Activated CD8-positive, alpha-beta memory T cell treated with anti-CD3 and anti-CD28 coated beads, Interleukin-2, amount 10 ng/mL, durations not matched to agents 7 days and 5 days (primary cell): ENCODE measurements around the gene CLNK. TPM values are rescaled to one million over a fixed set of nuclear protein-coding genes. Genes with fewer than 3 reads are reported as not detected.

Source experiments
- ATAC-seq: fragments of 150-1000 bp; cut with Tn5 transposase; one replicate; pipeline ENCODE4 v1.10.0; 2021; ENCODE audit warnings: moderate library complexity
- CTCF ChIA-PET: fragments of 350-600 bp; sonication (Branson Sonifier 250); formaldehyde crosslinking; loops from one replicate; lab custom pipeline; 2021; ENCODE audit warnings: antibody characterized with exemption; lab: Charles Lee
- DNase-seq: peaks from one replicate; pipeline ENCODE4 v3.0.0-alpha.2; 2020
- H3K27ac Mint-ChIP-seq: one replicate; pipeline ENCODE4 v1.8.0; 2021; ENCODE audit warnings: mild to moderate bottlenecking, mixed read lengths
- H3K27me3 Mint-ChIP-seq: one replicate; pipeline ENCODE4 v1.8.0; 2021; ENCODE audit warnings: mixed read lengths
- H3K36me3 Mint-ChIP-seq: one replicate; pipeline ENCODE4 v1.8.0; 2021; ENCODE audit warnings: mild to moderate bottlenecking, mixed read lengths
- H3K4me1 Mint-ChIP-seq: one replicate; pipeline ENCODE4 v1.8.0; 2021; ENCODE audit warnings: mixed read lengths
- H3K4me3 Mint-ChIP-seq: one replicate; pipeline ENCODE4 v1.8.0; 2021; ENCODE audit warnings: mild to moderate bottlenecking, moderate library complexity, mixed read lengths
- H3K9me3 Mint-ChIP-seq: one replicate; pipeline ENCODE4 v1.8.0; 2022; ENCODE audit warnings: low read depth, mixed read lengths
- total RNA-seq, 2 experiments: library from RNA; stranded (reverse); gene quantifications; one replicate each; pipeline ENCODE4 v1.2.3, GENCODE V29; 2021

The CLNK gene
- total RNA-seq, 2 experiments from 2014 or later, result 0.18 to 0.61 TPM

- no peak for ATAC-seq
Observed at GRCh38 chr4:10694151-10694827, 9.7 kb upstream of the CLNK start.

DNA sequence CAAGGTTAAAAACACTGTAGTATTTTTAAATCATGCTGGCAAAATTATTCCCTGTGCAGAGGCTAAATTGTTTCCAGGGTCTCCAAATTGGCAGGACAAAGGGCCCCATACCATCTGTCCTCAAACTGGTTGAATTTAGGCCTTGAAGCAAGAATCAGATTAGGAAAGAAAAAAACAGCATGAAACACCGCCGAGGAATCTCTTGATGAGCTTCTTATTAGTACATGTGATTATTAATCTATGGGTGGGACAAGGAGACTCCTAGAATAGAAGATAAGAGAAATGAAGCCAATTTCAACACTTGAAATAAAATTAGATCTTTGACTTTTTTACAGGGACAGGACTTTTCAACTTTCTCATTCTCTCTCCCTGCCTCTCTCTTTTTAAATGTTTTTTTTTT lies 7.1 kb upstream of the CLNK start:
- Mint-ChIP-seq H3K4me1 (no peaks in the 10 kb centered on the region), H3K36me3 (no peaks in the 10 kb centered on the region), H3K4me3 (no peak overlapping the region), H3K27me3 (no peaks in the 10 kb centered on the region), H3K27ac (no peak overlapping the region), H3K9me3 (no peaks in the 10 kb centered on the region)
- no peak for ATAC-seq
- no peak for DNase-seq
- CTCF ChIA-PET, result no interaction called here

More at GRCh38 chr4:10694151-10694827, 9.7 kb upstream of the CLNK start:
- H3K4me1 Mint-ChIP-seq, result no peaks in the 10 kb centered on the region
- no peaks in the 10 kb centered on the region for H3K27me3 Mint-ChIP-seq
- H3K27ac Mint-ChIP-seq, result no peak overlapping the region
- no peak for DNase-seq
- H3K4me3 Mint-ChIP-seq, result no peak overlapping the region
- H3K36me3 Mint-ChIP-seq, result no peaks in the 10 kb centered on the region
- CTCF ChIA-PET, result no interaction called here
- no peaks in the 10 kb centered on the region for H3K9me3 Mint-ChIP-seq

DNA sequence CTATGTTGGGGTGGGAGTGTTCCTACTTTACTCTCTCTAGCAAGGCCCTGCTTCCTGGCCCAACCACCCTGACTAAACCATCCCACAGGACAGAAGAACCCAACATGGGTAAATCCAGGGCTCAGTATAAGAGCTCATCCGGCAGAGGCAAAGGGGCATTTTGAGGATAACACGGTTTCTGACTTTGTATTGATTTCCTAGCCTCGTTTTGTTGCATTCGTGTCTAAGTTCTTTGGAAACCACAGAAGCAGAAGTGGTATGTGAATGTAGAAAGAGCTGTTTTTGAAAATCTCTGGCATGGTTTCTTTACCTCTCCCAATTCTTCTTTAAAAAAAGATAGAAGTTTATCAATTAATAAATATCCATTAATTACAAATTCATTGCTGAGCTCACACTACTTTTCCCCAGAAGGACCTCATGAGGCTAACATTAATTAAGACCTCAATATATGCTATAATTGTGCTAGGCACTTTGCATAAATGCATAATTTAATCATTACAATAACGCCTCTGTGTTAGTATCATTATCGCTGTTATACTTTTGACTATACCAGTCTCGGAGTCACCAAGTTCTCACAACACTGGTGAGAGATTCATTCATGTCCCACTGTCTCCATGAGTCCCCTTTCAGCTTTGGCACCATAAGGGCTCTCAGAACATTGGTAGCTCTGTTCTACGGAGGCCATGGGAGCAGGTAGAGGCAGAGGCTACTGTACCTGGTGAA lies 5.8 kb upstream of the CLNK start:
- H3K27me3 Mint-ChIP-seq, result no peaks in the 10 kb centered on the region
- CTCF ChIA-PET, result no interaction called here
- no peak overlapping the region for H3K27ac Mint-ChIP-seq
- no peaks in the 10 kb centered on the region for H3K36me3 Mint-ChIP-seq
- no peak overlapping the region for H3K4me3 Mint-ChIP-seq
- no peaks in the 10 kb centered on the region for H3K9me3 Mint-ChIP-seq
- ATAC-seq, result no peak
- no peak for DNase-seq
- H3K4me1 Mint-ChIP-seq, result no peaks in the 10 kb centered on the region

DNA sequence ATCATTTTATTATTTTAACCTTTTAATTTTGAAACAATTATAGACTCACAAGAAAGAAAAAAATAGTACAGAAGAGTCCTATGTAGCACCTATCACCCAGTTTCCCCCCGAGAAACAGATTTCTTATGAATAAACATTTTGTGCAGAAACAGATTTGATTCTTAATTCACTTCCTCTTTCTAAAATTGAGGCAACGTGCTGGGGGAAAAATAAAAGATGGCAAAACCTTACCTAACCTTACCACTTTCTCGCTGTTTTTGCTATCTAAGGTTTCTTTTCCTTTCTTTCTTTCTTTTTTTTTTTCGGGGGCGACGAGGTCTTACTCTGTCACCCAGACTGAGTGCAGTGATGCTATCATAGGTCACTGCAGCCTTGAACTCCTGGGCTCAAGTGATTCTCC lies 4.3 kb upstream of the CLNK start:
- Mint-ChIP-seq H3K9me3 (no peaks in the 10 kb centered on the region), H3K27ac (no peak overlapping the region), H3K36me3 (no peaks in the 10 kb centered on the region), H3K4me3 (no peak overlapping the region), H3K27me3 (no peaks in the 10 kb centered on the region), H3K4me1 (peaks cover 5% of the 10 kb centered on the region)
- CTCF ChIA-PET, result no interaction called here
- DNase-seq, result no peak
- no peak for ATAC-seq

GRCh38 chr4:10688022-10688421 lies 3.5 kb upstream of the CLNK start:
- no peak for ATAC-seq
- CTCF ChIA-PET, result no interaction called here
- Mint-ChIP-seq H3K4me3 (no peak overlapping the region), H3K4me1 (peaks cover 5% of the 10 kb centered on the region), H3K36me3 (no peaks in the 10 kb centered on the region), H3K27me3 (no peaks in the 10 kb centered on the region), H3K9me3 (no peaks in the 10 kb centered on the region), H3K27ac (no peak overlapping the region)
- DNase-seq, result no peak

DNA sequence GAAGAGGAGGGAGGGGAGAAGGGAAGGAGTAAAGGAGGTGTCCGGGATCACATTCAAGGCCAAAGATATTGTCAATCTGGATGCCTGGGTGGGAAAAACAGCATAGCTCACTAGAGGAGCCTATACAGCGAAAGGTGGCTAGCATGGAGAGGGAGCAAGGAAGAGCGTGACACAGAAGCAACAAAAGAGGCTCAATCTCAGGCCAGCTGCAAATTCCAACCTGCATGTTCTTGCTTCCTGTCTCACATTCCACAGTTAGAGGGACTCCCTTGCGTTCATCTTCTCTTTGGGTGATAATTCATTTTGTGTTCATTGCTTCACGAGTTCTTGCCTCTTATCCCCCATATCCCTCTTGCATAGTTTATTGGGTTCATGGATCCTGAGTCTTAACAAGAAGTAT lies 3.0 kb upstream of the CLNK start:
- DNase-seq, result no peak
- ATAC-seq, result no peak
- Mint-ChIP-seq H3K9me3 (no peaks in the 10 kb centered on the region), H3K27me3 (no peaks in the 10 kb centered on the region), H3K4me1 (peaks cover 5% of the 10 kb centered on the region), H3K36me3 (no peaks in the 10 kb centered on the region), H3K27ac (no peak overlapping the region), H3K4me3 (no peak overlapping the region)
- CTCF ChIA-PET, result no interaction called here

DNA sequence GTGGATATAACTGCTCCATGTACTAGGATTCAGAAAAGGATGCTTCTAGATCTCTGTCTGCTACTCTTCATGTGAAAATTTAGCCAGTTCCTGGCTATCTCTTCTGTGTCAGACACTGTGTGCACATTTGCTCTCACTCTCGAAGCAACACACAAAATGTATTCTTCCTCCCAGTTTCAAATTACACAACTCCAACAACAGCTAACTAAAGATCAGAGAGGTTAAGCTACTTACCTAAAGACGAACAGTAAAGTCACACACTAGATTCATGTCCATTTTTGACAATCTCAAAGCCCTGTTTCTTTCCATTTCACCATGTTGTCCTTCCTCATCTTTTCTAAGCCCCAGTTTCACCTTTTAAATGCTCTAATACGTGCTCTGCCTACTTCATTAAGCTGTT lies 2.2 kb downstream of the CLNK start:
- CTCF ChIA-PET, result no interaction called here
- no peak overlapping the region for H3K4me3 Mint-ChIP-seq
- H3K36me3 Mint-ChIP-seq, result no peaks in the 10 kb centered on the region
- ATAC-seq, result no peak
- H3K9me3 Mint-ChIP-seq, result peaks cover 4% of the 10 kb centered on the region
- DNase-seq, result no peak
- H3K27ac Mint-ChIP-seq, result no peak overlapping the region
- H3K27me3 Mint-ChIP-seq, result no peaks in the 10 kb centered on the region
- peaks cover 5% of the 10 kb centered on the region for H3K4me1 Mint-ChIP-seq

- Mint-ChIP-seq H3K27ac (no peak overlapping the region), H3K9me3 (peaks cover 4% of the 10 kb centered on the region), H3K27me3 (no peaks in the 10 kb centered on the region), H3K4me1 (peaks cover 11% of the 10 kb centered on the region), H3K36me3 (no peaks in the 10 kb centered on the region), H3K4me3 (no peak overlapping the region)
- CTCF ChIA-PET, result no interaction called here
- ATAC-seq (no peak), DNase-seq (no peak)
Observed at GRCh38 chr4:10677796-10678497, 6.6 kb downstream of the CLNK start.

- CTCF ChIA-PET, result no interaction called here
Observed at GRCh38 chr4:10673817-10674369, 10.7 kb downstream of the CLNK start.

GRCh38 chr4:10672379-10672778 lies 12.2 kb downstream of the CLNK start:
- Mint-ChIP-seq H3K27ac (no peak overlapping the region), H3K4me3 (no peak overlapping the region), H3K4me1 (peaks cover 20% of the 10 kb centered on the region), H3K9me3 (no peaks in the 10 kb centered on the region), H3K27me3 (no peaks in the 10 kb centered on the region), H3K36me3 (no peaks in the 10 kb centered on the region)
- ATAC-seq (no peak), DNase-seq (no peak)
- CTCF ChIA-PET, result no interaction called here

More at GRCh38 chr4:10673817-10674369, 10.7 kb downstream of the CLNK start:
- no peaks in the 10 kb centered on the region for H3K36me3 Mint-ChIP-seq
- H3K4me3 Mint-ChIP-seq, result no peak overlapping the region
- ATAC-seq (no peak), DNase-seq (no peak)
- no peaks in the 10 kb centered on the region for H3K27me3 Mint-ChIP-seq
- H3K4me1 Mint-ChIP-seq, result peaks cover 20% of the 10 kb centered on the region
- no peak overlapping the region for H3K27ac Mint-ChIP-seq
- H3K9me3 Mint-ChIP-seq, result peaks cover 4% of the 10 kb centered on the region

DNA sequence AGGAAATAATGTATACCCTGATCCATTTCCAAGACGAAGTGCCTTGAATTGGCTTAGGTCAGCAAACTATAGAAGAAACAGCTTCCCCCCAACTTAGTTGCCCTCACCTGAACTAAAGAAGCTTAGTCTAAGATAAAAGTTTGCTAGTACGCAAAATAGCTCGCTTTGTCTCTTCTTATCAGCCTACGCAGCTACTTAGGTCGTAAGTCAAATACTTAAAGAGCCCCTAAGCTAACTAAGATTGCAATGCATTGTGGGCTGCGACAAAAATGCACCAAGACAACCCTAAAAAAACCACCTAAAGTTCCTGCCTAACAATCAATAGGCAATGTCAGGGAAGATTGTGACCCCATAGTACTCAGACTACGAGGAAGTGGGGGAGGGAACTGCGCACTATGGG lies 12.8 kb downstream of the CLNK start:
- ATAC-seq (no peak), DNase-seq (no peak)
- no peak overlapping the region for H3K4me3 Mint-ChIP-seq
- CTCF ChIA-PET, result interaction anchor here (1.0 kb wide), 1 partner anchor 12 kb away, joined by 3 read pairs; no protein-coding TSS in a partner anchor
- no peaks in the 10 kb centered on the region for H3K27me3 Mint-ChIP-seq
- no peaks in the 10 kb centered on the region for H3K9me3 Mint-ChIP-seq
- peak overlapping the region; percentile 76 for H3K27ac Mint-ChIP-seq
- peaks cover 20% of the 10 kb centered on the region for H3K4me1 Mint-ChIP-seq
- no peaks in the 10 kb centered on the region for H3K36me3 Mint-ChIP-seq

DNA sequence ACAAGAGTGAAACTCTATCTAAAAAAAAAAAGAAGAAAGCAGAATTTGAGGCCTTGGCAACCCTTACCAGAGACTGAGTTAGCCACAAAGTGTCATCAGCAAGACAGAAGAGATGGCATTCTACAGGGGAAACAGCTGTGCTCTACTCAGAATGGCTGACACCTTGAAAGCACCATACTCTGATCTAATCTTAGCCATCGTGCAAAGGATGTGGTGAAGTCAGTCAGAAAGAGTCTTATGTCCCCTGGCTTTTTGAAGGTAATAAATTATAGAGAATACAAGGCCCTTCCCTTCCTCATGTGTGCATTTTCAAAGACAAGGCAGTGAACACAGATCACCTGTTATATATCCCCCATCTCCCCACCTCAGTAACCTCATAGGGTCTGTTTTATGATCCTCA lies 13.2 kb downstream of the CLNK start:
- peaks cover 18% of the 10 kb centered on the region for H3K4me1 Mint-ChIP-seq
- H3K27me3 Mint-ChIP-seq, result no peaks in the 10 kb centered on the region
- CTCF ChIA-PET, result interaction anchor here (1.0 kb wide), 1 partner anchor 12 kb away, joined by 3 read pairs; no protein-coding TSS in a partner anchor
- ATAC-seq, result peak; percentile 93
- H3K9me3 Mint-ChIP-seq, result no peaks in the 10 kb centered on the region
- peak; percentile 48 for DNase-seq
- H3K36me3 Mint-ChIP-seq, result no peaks in the 10 kb centered on the region
- H3K27ac Mint-ChIP-seq, result peak overlapping the region; percentile 76
- H3K4me3 Mint-ChIP-seq, result no peak overlapping the region

GRCh38 chr4:10670321-10670720 lies 14.2 kb downstream of the CLNK start:
- peaks cover 18% of the 10 kb centered on the region for H3K4me1 Mint-ChIP-seq
- no peaks in the 10 kb centered on the region for H3K36me3 Mint-ChIP-seq
- H3K27ac Mint-ChIP-seq, result no peak overlapping the region
- CTCF ChIA-PET, result interaction anchor here (0.6 kb wide), 1 partner anchor 1556 kb away, joined by 3 read pairs; no protein-coding TSS in a partner anchor
- H3K9me3 Mint-ChIP-seq, result no peaks in the 10 kb centered on the region
- ATAC-seq, result no peak
- no peak overlapping the region for H3K4me3 Mint-ChIP-seq
- DNase-seq, result no peak
- no peaks in the 10 kb centered on the region for H3K27me3 Mint-ChIP-seq
